Fibroblast of lung (primary cell): ENCODE data around the gene TMEM117. TPM values are rescaled to one million over a fixed set of nuclear protein-coding genes. Genes with fewer than 3 reads are reported as not detected.
"Not testable (repeated sequence)": the region's sequence is repeated elsewhere in the genome, so short reads cannot be mapped to it uniquely, and the experiment has no call there.

ENCODE experiments used
- DNase-seq, 2 donors: peaks; one replicate each; pipeline versions ENCODE4 v3.0.0 to v3.0.0-alpha.2; 2010; ENCODE audit warnings: low read depth in 2 of 2
- H2AFZ ChIP-seq: 2 replicates; pipeline ENCODE4 v1.5.1; 2012; ENCODE audit warnings: low read length, control low read depth, inconsistent platforms
- H3K27ac ChIP-seq: 2 replicates; pipeline ENCODE4 v1.5.1; 2011; ENCODE audit warnings: low read length, control low read depth; ENCODE audit not compliant: insufficient read depth
- H3K27me3 ChIP-seq: 2 replicates; pipeline ENCODE4 v1.5.1; 2011; ENCODE audit warnings: mild to moderate bottlenecking, low read length; ENCODE audit not compliant: control insufficient read depth, insufficient read depth
- H3K36me3 ChIP-seq: 2 replicates; pipeline ENCODE4 v1.5.1; 2011; ENCODE audit warnings: low read length; ENCODE audit not compliant: control insufficient read depth, insufficient read depth
- H3K4me1 ChIP-seq: 2 replicates; pipeline ENCODE4 v1.5.1; 2011; ENCODE audit warnings: low read length; ENCODE audit not compliant: control insufficient read depth, insufficient read depth; ENCODE audit errors: extremely low read depth
- H3K4me2 ChIP-seq: 2 replicates; pipeline ENCODE4 v1.5.1; 2011; ENCODE audit warnings: low read length, control low read depth; ENCODE audit not compliant: insufficient read depth; ENCODE audit errors: extremely low read depth
- H3K4me3 ChIP-seq, 4 experiments: fragments of 200-600 bp in 1 of 4; sonication (generic) in 1 of 4; replicated peaks in 1 of 4; 2 replicates each; pipeline ENCODE4 v1.5.1; 2011 to 2016; ENCODE audit warnings: low read length in 4 of 4, low read depth in 3 of 4, mild to moderate bottlenecking in 3 of 4, control low read depth in 2 of 4, inconsistent platforms in 1 of 4, mixed read lengths in 1 of 4; ENCODE audit not compliant: insufficient read depth in 1 of 4; ENCODE audit errors: control extremely low read depth in 1 of 4
- H3K79me2 ChIP-seq: 2 replicates; pipeline ENCODE4 v1.5.1; 2012; ENCODE audit warnings: mild to moderate bottlenecking, low read length, inconsistent platforms; ENCODE audit not compliant: control insufficient read depth, insufficient read depth
- H3K9ac ChIP-seq: 2 replicates; pipeline ENCODE4 v1.5.1; 2011; ENCODE audit warnings: mild to moderate bottlenecking, low read length, control low read depth; ENCODE audit not compliant: insufficient read depth
- H3K9me3 ChIP-seq: 2 replicates; pipeline ENCODE4 v1.5.1; 2012; ENCODE audit warnings: low read depth, low read length; ENCODE audit not compliant: control insufficient read depth, insufficient read depth
- H4K20me1 ChIP-seq: 2 replicates; pipeline ENCODE4 v1.5.1; 2011; ENCODE audit warnings: low read length; ENCODE audit not compliant: control insufficient read depth, insufficient read depth; ENCODE audit errors: extremely low read depth
- CTCF ChIP-seq, 2 donors: IDR thresholded peaks in 1 of 2; conservative IDR thresholded peaks in 1 of 2; 1 replicate in 1 of 2; 2 replicates in 1 of 2; pipeline ENCODE4 v1.5.1; 2011 to 2012; ENCODE audit warnings: low read length in 2 of 2, control low read depth in 1 of 2, inconsistent platforms in 1 of 2, low read depth in 1 of 2, mild to moderate bottlenecking in 1 of 2
- EZH2 ChIP-seq: IDR thresholded peaks from 2 replicates; pipeline ENCODE4 v1.5.1; 2012; ENCODE audit warnings: low read length, control low read depth, mild to moderate bottlenecking; ENCODE audit errors: missing control alignments
- polyA plus RNA-seq, 2 donors: library from polyadenylated mRNA; depleted of rRNA in 1 of 2; stranded (reverse) in 1 of 2; unstranded in 1 of 2; fragments of >200 nt; gene quantifications; 2 replicates each; pipeline ENCODE4 v1.2.1, GENCODE V29; 2011 to 2012; ENCODE audit warnings: missing spikeins in 1 of 2
- total RNA-seq: library from RNA; depleted of rRNA; stranded (reverse); fragments of >200 nt; gene quantifications from 2 replicates; pipeline ENCODE4 v1.2.1, GENCODE V29; 2014

TMEM117 gene
- total and polyA plus RNA-seq, 2 donors (not counting 1 experiment from before 2014, with no cell fraction given) = 7.6 to 7.8 TPM

- Histone ChIP-seq H3K4me3 (no peak overlapping the region), H3K9ac (no peak overlapping the region), H3K79me2 (no peaks in the 10 kb centered on the region), H3K27me3 (no peaks in the 10 kb centered on the region), H3K27ac (no peak overlapping the region), H4K20me1 (no peaks in the 10 kb centered on the region), H2AFZ (no peak overlapping the region), H3K4me2 (no peak overlapping the region), H3K36me3 (no peaks in the 10 kb centered on the region), H3K4me1 (no peaks in the 10 kb centered on the region), H3K9me3 (no peaks in the 10 kb centered on the region)
- TF ChIP-seq EZH2 (no peak), CTCF (conservative IDR thresholded peaks at IDR 0.05 in 1 of 2, IDR thresholded peaks at IDR 0.05 in 1 of 2; ENCODE audit: low read depth in 1 of 2, low read length in 2 of 2) (no peak)
- DNase-seq = peak in 1 of 2 donors; percentile 2
Measured at GRCh38 chr12:43861840-43862150, 25.9 kb downstream of the TMEM117 start.

- no peak overlapping the region for H3K4me2 ChIP-seq
- H3K27me3 ChIP-seq = no peaks in the 10 kb centered on the region
- H3K9ac ChIP-seq = no peak overlapping the region
- TF ChIP-seq EZH2 (no peak), CTCF (conservative IDR thresholded peaks at IDR 0.05 in 1 of 2, IDR thresholded peaks at IDR 0.05 in 1 of 2; ENCODE audit: low read depth in 1 of 2, low read length in 2 of 2) (no peak)
- H3K4me1 ChIP-seq = no peaks in the 10 kb centered on the region
- no peaks in the 10 kb centered on the region for H3K79me2 ChIP-seq
- no peak overlapping the region for H3K27ac ChIP-seq
- no peak overlapping the region for H3K4me3 ChIP-seq
- H4K20me1 ChIP-seq = no peaks in the 10 kb centered on the region
- no peaks in the 10 kb centered on the region for H3K36me3 ChIP-seq
- H3K9me3 ChIP-seq = no peaks in the 10 kb centered on the region
- no peak overlapping the region for H2AFZ ChIP-seq
- DNase-seq = no peak
Measured at GRCh38 chr12:43863770-43864366, 28.0 kb downstream of the TMEM117 start.

- H3K36me3 ChIP-seq, DNase-seq, H3K9me3 ChIP-seq, H3K4me3 ChIP-seq, H2AFZ ChIP-seq, H3K27ac ChIP-seq, H3K9ac ChIP-seq, H4K20me1 ChIP-seq, H3K4me2 ChIP-seq, H3K4me1 ChIP-seq, H3K27me3 ChIP-seq, H3K79me2 ChIP-seq: not testable (repeated sequence)
Measured at GRCh38 chr12:43864557-43864956, 28.7 kb downstream of the TMEM117 start.
